GM19395 (cell line): ENCODE measurements around the gene CACNA1H.
"Not testable (repeated sequence)": the region's sequence is repeated elsewhere in the genome, so short reads cannot be mapped to it uniquely, and the experiment has no call there.

Experiments used
- ATAC-seq: cut with Tn5 transposase; IDR thresholded peaks from one replicate; pipeline ENCODE4 v1.9.1; 2021; ENCODE audit warnings: mild to moderate bottlenecking, moderate library complexity; ENCODE audit not compliant: unreplicated experiment

The CACNA1H gene

DNA sequence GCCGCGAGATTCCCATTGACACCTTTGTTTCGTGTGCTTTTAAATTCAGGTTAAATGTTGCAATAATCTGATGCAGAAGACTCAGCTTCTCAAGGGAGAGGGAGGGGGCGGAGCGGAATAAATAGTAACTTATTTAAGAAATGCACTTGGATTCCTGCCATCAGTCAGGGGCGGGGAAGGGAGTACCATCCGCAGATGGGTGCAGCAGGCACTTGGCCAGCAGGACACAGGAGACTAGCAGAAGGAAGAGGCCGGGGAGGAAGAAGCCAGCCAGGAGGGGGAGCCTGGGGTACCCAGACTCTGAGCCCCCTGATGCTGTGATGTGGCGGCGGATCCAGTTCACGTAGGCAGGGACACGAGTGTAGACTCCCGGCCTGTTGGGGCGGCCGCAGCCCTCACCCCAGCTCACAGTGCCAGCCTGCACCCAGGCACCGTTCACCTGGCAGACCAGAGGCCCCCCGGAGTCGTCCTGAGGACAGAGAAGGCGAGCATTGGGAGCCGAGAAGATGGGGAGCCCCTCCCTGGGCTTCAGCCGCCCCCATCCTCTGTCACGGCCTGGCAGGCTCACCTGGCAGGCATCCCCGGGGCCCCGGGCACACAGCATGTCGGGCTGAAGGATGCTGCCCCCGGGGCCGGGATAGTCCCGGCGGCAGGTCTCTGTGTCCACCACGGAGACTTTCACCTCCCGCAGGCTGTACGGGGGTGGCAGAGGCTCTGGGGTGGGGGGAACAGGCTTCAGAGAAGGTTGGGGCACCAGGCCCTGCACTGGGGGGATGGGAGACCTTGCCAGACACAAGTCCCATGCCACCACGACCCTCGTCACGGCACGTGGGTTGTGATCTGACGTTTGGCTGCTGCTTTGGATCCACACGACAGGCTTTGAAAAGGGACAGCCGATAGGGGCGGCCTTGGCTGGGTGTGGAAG lies 69.0 kb downstream of the CACNA1H start:
- no peak for ATAC-seq

DNA sequence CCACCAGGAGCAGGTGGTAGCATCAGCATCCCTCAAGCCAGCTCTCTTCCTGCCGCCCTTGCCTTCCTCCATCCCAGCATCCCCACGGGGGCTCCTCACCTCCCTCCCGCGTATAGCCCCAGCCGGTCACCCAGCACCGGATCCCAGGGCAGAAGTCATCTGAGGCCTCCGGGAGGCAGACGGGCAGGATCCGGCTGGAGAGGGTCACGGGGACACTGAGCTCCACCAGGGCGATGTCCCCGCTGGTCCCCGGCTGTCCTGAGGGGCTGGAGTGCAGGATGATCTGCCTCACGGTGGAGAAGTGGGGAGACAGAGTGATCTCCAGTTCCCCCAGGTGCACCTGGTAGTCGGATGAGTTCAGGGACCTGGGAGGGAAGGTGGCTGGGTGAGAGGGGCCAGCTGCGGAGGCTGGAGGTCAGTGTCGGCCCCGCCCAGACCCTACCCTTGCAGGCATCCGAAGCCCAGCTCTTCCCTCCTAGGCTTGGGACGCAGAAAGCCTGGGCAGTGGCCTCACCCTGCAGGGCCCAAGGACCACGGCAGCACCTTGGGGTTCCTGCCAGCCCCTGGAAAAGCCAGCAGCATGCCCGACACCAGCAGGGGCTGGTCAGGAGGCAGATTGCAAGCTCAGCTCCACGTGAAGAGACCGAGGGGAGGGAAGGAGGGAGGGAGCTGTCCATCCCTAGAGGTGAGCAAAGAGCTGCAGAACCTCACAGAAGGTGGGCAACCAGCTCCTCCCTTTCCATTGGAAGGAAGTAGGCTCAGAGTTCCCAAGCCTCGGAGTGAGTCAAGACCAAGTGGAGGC lies 69.8 kb downstream of the CACNA1H start:
- ATAC-seq: no peak

DNA sequence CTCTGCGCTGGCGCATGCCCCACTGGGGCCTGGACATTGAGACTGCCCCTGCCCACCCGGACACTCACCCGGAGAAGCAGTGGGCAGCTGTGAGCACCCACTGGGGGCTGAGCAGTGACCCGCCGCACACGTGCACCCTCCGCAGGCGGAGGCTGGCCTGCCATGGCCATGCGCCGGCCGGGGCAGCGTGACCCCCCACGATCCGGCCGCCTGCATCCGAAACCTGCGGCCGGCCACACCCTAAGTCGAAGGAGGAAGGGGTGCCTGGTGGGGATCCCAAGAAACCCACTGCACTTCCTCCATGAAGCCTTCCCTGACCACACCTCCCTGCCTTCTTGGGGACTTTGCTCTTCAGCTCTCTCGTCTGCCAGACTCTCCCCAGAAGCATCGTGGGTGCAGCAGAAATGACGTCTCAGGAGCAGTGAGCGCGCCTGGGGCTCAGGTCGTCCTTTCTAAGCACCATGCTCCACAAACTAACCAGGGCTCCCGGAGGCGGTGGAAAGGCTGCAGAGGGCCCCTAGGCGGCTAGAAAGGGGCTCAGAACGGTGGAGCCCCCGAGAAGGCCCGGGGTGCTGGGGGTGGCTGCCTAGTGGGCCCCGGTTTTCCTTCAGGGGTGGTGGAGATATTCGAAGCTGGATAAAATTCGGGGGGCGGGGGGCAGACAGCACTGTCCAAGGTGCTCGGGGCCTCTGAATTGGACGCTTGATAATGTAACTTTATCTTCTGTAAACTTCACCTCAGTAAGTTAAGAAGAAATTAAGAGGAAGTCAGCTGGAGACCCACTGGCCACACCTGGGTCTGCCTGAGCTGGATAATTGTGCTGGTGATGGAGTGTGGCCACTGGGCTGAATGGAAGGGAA lies 70.7 kb downstream of the CACNA1H start:
- ATAC-seq: no peak

DNA sequence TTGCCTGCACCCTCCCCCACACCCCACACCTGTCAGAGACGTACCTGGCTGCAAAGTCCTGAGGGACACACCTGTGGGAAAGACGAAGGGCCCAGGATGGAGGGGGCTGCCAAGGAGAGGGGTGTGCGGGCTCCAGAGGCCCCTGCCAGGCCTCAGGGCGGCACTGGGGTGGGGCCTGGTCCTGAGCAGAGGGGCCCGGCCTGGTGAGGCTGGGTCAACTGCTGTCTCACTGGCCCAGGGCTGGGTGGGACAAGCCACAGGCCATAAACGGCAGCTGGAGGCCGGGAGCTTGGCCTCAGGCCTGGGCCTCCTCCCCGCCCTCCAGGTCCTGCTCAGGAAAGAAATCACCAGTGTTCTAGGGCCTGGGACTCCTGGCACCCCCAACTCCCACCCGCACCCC lies 71.7 kb downstream of the CACNA1H start:
- no peak for ATAC-seq

DNA sequence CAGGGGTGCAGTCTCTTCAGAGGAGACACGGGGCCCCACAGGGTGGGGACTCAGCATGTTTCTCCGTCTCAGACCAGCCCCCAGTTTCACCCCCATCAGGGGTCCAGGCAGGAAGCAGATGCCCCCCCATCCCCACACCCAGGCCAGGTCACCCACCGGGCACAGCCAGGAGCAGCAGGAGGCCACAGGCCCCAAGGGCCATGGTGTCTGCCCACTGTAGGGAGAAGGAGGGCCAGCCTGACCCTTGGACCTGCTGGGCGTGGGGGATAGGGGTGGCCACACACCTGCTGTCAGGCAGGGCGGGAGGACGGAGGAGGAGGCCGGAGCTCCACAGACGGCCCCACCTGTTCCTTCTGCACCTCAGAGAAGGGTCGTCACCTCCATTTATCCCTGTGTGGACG lies 72.1 kb downstream of the CACNA1H start, which contains the start of gene TPSG1:
Gene TPSG1, minus strand, starts transcription at position 218 of the 401 bp plus-strand sequence. Its CDS starts 16 bp downstream, at position 202.
- no peak for ATAC-seq

DNA sequence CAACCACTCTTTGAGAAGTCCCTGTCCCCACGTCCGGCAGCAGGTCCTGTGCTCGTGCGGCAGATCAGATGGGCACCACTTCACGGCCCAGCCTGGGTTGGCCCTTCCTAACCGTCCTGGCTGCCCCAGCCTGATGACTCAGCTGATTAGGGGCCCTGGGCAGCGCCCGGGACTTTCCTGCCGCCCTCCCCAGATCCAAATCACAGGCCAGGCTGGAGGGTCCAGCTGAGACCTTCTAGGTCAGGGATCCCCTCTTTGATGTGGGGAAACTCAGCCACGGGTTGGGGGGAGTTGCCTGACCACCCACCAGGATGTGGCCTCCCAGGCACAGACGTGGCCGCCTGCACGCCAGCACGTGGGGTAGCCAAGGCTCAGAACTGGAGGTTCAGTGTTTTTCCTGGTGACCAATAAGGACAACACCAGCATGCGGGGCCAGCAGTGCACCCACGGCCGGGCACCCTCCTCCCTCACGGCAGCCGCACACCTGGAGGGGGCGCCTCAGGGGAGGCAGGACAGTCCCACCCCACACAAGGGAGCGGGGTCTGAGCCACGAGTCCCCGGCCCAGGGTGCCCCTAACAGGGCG lies 72.9 kb downstream of the CACNA1H start:
- not testable (repeated sequence) for ATAC-seq

DNA sequence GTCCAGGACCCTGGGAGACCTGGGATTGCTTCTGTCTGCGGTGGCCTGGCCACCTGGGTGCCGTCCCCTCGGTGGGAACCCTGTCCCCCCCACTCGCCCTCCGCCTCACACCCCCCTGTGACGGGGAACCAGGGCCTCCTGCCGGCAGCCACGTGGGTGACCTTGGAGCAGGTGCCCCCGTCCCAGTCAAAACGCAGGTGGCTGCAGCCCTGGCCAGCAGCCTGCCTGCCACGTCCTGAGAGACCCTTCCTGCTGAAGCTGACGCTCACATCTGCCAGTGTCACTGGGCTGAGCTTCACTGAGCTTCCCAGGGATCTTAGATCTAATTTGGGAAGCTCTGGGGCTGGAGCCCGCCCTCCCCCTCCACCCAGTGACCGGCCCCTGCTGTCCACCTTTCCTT lies 73.8 kb downstream of the CACNA1H start:
- ATAC-seq: not testable (repeated sequence)

DNA sequence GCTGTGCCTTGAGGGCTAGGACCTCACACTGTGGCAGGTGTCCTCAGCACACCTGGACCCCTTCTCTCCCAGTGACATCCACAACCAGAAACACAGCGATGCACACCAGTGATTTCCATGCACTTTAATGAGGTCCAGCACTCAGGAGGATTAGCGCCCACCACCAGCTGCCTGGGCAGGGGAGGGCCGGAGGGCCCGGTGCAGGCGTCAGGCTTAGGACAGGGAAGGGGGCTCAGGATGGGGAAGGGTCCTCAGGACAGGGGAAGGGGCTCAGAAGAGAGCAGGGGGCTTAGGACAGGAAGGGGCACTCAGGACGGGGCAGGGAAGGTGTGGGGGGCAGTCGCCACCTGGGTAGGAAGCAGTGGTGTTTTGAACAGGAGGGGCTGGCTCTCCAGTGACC lies 75.3 kb downstream of the CACNA1H start:
- ATAC-seq: not testable (repeated sequence)

DNA sequence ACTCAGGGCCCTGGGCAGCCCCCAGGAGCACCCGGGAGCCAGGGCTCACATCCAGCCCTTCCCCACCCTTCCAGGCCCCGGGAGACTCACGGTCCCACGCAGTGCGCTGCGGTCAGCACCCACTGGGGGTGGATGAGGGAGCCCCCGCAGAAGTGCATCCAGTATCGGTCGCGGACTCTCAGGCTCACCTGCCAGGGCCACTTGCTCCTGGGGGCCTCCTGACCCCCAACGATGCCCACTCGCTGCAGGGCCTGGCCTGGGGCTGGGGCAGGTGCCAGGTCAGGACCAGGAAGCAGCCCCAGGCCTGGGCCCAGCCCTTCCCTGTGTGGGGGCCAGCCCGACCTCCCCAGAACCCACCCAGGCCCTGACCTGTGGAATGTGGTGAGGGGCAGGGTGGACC lies 76.6 kb downstream of the CACNA1H start:
- not testable (repeated sequence) for ATAC-seq

DNA sequence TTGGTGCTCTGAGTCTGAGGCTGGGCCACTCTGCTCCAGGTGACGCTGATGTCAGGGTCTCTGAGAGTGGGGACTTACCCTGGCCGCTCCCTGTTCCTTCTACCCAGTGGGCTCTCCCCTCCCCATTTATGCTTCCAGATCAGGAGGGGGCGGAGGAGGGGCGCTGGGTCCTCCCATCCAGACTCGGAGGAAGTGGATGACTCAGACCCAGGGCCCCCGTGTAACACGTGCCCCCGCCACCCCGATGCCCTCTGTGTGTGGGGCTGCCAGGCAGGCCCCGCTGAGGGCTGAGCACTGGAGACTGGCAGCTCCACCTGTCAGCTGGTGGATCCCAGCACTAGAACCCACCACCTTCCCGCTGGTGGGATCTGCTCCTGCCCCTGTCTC lies 77.2 kb downstream of the CACNA1H start, which contains the start of gene TPSB2:
Gene TPSB2, minus strand, starts transcription at position 101 of the 387 bp plus-strand sequence. CDS start 233 bp downstream, outside the sequence.
- ATAC-seq: not testable (repeated sequence)

DNA sequence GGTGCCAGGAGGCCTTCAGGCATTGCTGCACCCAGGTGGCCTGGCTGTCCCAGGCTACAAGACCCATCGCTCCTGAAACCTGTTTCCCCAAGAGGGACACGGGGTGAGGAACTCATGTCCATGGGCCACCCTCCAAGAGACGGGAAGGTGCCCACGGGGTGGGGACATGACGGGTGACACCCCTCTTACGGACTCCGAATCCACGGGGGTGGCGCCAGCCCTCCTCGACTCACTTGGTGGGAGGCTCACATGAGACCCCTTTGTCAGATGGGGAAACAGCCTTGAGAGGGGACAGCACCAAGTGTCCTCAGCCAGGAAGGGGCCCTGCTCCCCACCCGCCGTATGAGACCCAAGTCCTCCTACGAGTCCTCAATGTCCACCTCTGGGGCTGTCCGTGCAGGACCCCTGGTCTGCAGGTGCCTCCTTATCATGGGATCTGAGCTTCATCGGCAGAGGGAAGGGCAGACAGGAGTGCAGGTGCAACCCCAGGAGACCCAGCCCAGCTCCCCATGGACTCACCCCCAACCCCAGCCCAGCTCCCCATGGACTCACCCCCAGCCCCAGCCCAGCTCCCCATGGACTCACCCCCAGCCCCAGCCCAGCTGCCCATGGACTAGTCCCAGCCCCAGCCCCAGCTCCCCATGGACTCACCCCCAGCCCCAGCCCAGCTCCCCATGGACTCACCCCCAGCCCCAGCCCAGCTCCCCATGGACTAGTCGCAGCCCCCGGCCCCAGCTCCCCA lies 77.7 kb downstream of the CACNA1H start:
- not testable (repeated sequence) for ATAC-seq

DNA sequence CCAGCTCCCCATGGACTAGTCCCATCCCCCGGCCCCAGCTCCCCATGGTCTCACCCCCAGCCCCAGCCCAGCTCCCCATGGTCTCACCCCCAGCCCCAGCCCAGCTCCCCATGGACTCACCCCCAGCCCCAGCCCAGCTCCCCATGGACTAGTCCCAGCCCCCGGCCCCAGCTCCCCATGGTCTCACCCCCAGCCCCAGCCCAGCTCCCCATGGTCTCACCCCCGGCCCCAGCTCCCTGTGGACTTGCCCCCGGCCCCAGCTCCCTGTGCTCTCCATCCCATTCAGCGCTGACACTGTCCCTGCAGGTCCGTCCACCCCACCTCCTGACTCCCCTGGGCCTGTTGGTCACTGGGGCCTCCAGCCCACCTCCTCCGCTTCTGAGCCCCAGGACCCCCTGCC lies 78.4 kb downstream of the CACNA1H start:
- ATAC-seq: not testable (repeated sequence)

DNA sequence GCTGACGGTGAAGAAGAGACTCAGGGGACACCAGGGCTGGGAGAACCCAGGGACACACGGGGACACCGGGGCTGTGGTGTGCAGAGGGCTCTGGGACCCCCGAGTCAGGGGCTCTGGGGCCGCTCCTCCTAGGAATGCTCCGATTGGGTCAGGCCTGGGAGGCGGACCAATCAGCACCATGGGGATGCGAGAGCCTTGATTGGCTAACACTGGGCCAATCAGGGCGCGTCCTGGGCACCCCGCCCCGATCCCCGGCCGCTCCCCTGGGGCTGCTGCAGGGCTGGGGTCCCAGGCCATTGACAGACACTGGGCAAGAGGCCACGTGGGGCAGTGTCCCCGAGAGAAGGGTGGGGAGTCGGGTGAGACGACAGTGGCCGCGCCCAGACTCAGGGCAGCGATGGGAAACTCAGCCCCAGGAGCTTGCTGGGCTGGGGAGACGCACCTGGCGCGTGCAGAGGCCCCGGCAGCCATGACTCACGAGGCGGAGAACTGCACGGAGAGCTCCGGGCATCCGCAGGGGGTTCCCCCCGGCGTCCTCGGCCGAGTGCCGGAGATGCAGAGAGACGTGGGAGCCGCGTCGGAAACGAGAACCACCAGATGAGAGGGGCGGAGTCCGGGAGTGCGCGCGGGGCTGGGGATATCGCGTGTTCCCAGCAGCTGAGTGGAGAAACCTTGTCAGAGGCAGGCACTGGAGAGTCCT lies 79.3 kb downstream of the CACNA1H start:
- ATAC-seq: not testable (repeated sequence)

DNA sequence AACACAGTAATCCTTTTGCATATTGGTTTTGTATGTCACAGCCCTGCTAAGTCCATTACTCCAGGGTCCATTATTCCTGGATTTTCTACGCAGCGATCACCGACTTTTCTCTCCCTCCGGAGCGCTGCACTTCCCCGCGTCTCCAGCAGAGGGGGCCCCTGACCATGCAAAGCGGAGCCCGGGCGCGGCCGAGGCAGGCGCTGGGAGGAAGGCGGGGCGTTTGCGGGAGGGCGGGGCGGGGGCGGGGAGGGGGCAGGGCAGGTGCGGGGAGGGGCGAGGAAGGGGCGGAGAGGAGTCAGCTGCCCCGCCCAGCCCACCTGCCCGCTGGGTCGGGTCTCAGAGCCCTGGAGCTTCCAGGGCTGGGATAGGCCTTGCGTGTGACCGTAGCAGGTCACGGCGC lies 83.8 kb downstream of the CACNA1H start:
- ATAC-seq: not testable (repeated sequence)

DNA sequence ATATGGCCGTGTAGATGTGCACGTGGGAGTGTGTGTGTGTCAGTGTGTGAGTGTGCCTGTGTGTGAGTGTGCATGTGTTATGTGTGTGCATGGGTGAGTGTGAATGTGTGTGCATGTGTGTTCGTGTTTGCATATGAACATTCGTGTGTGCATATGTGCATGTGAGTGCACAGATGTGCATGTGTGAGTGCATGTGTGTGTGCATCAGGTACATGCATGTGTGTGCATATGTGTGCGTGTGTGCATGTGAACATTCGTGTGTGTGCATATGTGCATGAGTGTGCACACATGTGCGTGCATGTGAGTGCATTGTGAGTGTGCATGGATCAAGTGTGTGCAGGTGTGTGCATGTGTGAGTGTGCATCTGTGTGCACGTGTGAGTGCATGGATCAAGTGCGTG lies 85.1 kb downstream of the CACNA1H start:
- no peak for ATAC-seq

DNA sequence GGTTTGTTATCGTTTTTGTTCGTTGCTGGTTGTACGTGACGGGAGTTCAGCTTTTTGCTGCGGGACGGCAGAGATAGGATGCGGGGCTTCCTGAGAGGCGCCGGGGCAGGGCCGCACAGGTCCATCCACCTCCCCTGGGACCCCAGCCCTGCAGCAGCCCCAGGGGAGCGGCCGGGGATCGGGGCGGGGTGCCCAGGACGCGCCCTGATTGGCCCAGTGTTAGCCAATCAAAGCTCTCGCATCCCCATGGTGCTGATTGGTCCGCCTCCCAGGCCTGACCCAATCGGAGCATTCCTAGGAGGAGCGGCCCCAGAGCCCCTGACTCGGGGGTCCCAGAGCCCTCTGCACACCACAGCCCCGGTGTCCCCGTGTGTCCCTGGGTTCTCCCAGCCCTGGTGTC lies 86.0 kb downstream of the CACNA1H start:
- not testable (repeated sequence) for ATAC-seq

DNA sequence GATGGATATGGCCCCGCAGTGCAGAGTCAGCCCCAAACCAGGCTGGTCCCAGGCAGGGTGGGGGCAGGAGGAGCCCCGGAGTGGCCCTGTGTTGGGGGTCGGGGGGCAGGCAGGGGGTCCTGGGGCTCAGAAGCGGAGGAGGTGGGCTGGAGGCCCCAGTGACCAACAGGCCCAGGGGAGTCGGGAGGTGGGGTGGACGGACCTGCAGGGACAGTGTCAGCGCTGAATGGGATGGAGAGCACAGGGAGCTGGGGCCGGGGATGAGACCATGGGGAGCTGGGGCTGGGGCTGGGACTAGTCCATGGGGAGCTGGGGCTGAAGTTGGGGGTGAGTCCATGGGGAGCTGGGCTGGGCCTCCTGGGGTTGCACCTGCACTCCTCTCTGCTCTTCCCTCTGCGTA lies 86.7 kb downstream of the CACNA1H start:
- ATAC-seq: not testable (repeated sequence)

DNA sequence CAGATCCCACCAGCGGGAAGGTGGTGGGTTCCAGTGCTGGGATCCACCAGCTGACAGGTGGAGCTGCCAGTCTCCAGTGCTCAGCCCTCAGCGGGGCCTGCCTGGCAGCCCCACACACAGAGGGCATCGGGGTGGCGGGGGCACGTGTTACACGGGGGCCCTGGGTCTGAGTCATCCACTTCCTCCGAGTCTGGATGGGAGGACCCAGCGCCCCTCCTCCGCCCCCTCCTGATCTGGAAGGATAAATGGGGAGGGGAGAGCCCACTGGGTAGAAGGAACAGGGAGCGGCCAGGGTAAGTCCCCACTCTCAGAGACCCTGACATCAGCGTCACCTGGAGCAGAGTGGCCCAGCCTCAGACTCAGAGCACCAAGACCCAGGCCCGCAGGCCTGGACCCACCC lies 87.5 kb downstream of the CACNA1H start, which contains the start of gene TPSAB1:
Gene TPSAB1, plus strand, starts transcription at position 270 of the 400 bp plus-strand sequence. CDS start 234 bp downstream, outside the sequence.
- not testable (repeated sequence) for ATAC-seq

DNA sequence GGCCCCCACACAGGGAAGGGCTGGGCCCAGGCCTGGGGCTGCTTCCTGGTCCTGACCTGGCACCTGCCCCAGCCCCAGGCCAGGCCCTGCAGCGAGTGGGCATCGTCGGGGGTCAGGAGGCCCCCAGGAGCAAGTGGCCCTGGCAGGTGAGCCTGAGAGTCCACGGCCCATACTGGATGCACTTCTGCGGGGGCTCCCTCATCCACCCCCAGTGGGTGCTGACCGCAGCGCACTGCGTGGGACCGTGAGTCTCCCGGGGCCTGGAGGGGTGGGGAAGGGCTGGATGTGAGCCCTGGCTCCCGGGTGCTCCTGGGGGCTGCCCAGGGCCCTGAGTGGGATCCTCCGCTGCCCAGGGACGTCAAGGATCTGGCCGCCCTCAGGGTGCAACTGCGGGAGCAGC lies 88.2 kb downstream of the CACNA1H start:
- ATAC-seq: not testable (repeated sequence)
